ENCODE data around the gene SLC22A23. TPM values are rescaled to one million over a fixed set of nuclear protein-coding genes. Genes with fewer than 3 reads are reported as not detected.

The SLC22A23 gene
- total and polyA plus RNA-seq, 2 donors = 7.0 to 16.4 TPM

DNA sequence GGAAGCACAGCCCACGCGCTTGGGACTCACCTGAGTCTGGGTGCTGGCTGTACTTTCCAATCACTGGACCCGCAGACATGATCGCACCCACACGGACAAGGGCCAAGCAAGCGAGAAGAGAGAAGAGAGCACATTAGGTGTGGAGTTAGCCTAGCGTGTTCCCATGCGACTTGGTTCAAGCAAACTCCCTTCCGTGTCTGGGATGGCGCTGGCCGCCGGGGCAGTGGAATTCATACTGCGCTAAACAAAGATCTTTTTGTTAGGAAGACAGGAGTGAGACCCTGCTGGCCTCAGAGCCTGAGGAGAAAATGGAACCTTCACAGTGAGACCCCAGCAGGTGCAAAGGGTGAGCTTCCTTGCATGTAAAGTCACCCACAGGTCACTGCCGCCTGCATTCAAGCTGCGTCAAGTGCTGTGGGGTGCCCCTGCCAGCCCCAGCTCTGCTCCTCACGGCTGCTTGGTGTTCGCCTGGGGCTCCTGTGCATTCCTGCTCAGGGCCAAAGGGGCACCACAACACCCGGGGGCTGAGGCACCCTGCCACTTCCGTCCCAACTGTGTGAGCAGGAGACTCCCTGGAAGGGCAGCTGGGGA, 171.7 kb downstream of the SLC22A23 start:
- Histone ChIP-seq H3K4me1 (ENCODE audit: control insufficient read depth in 2 of 2, insufficient read depth in 2 of 2, low read length in 2 of 2) (no peaks in the 10 kb centered on the region), H3K27ac (ENCODE audit: low read depth in 1 of 2, low read length in 1 of 2) (peak overlapping the region in 1 of 2 donors; percentile 17), H3K9me3 (ENCODE audit: control insufficient read depth in 2 of 2, insufficient read depth in 1 of 2, low read length in 1 of 2) (no peaks in the 10 kb centered on the region), H3K4me3 (ENCODE audit: low read length in 2 of 2) (no peak overlapping the region), H3K27me3 (ENCODE audit: control insufficient read depth in 2 of 2, insufficient read depth in 1 of 2, low read length in 1 of 2) (no peaks in the 10 kb centered on the region), H3K36me3 (ENCODE audit: control insufficient read depth in 2 of 2, insufficient read depth in 2 of 2, low read length in 1 of 2) (peaks cover 0 to 11% of the 10 kb centered on the region in 2 donors)
- 95% methylated on average over 19 of the region's 19 CpGs for WGBS
- DNase-seq (ENCODE audit: low read depth in 6 of 9, low spot score in 9 of 9) = no peak

DNA sequence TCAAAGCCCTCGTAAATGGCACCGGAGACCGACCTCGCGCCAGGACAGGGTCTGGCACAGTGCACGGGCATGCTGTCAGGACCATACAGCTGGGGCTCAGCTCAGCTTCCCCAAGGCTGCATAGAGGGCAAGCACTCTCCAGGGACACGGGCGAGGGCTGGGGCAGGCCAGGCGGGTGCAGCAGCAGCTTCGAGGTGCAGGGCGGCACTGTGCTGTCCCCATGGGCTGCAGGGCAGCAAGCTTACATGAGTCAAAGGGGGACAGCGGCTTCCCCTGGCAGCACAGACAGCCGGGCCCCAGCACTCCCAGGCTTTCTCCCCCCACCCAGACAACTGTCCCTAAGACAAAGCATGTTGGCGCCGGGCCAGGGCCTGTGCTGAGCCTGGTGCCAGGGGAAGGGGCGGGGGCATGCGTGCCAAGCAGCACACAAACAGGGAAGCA, 172.4 kb downstream of the SLC22A23 start:
- WGBS = 97% methylated on average over 17 of the region's 17 CpGs
- H3K4me3 ChIP-seq (ENCODE audit: low read length in 2 of 2) = no peak overlapping the region
- no peak for DNase-seq (ENCODE audit: low read depth in 6 of 9, low spot score in 9 of 9)
- no peaks in the 10 kb centered on the region for H3K4me1 ChIP-seq (ENCODE audit: control insufficient read depth in 2 of 2, insufficient read depth in 2 of 2, low read length in 2 of 2)
- H3K36me3 ChIP-seq (ENCODE audit: control insufficient read depth in 2 of 2, insufficient read depth in 2 of 2, low read length in 1 of 2) = peaks cover 0 to 11% of the 10 kb centered on the region in 2 donors
- no peaks in the 10 kb centered on the region for H3K9me3 ChIP-seq (ENCODE audit: control insufficient read depth in 2 of 2, insufficient read depth in 1 of 2, low read length in 1 of 2)
- no peaks in the 10 kb centered on the region for H3K27me3 ChIP-seq (ENCODE audit: control insufficient read depth in 2 of 2, insufficient read depth in 1 of 2, low read length in 1 of 2)
- no peak overlapping the region for H3K27ac ChIP-seq (ENCODE audit: low read depth in 1 of 2, low read length in 1 of 2)

- no peak overlapping the region for H3K4me3 ChIP-seq (ENCODE audit: low read length in 2 of 2)
- no peaks in the 10 kb centered on the region for H3K27me3 ChIP-seq (ENCODE audit: control insufficient read depth in 2 of 2, insufficient read depth in 1 of 2, low read length in 1 of 2)
- no peaks in the 10 kb centered on the region for H3K4me1 ChIP-seq (ENCODE audit: control insufficient read depth in 2 of 2, insufficient read depth in 2 of 2, low read length in 2 of 2)
- H3K9me3 ChIP-seq (ENCODE audit: control insufficient read depth in 2 of 2, insufficient read depth in 1 of 2, low read length in 1 of 2) = no peaks in the 10 kb centered on the region
- H3K27ac ChIP-seq (ENCODE audit: low read depth in 1 of 2, low read length in 1 of 2) = no peak overlapping the region
- no peak for DNase-seq (ENCODE audit: low read depth in 6 of 9, low spot score in 9 of 9)
- peaks cover 0 to 11% of the 10 kb centered on the region in 2 donors for H3K36me3 ChIP-seq (ENCODE audit: control insufficient read depth in 2 of 2, insufficient read depth in 2 of 2, low read length in 1 of 2)
- 97% methylated on average over 23 of the region's 23 CpGs for WGBS
Measured at GRCh38 chr6:3283641-3284435, 173.0 kb downstream of the SLC22A23 start.

GRCh38 chr6:3283241-3283640, 173.6 kb downstream of the SLC22A23 start:
- Histone ChIP-seq H3K36me3 (ENCODE audit: control insufficient read depth in 2 of 2, insufficient read depth in 2 of 2, low read length in 1 of 2) (peaks cover 0 to 16% of the 10 kb centered on the region in 2 donors), H3K27ac (ENCODE audit: low read depth in 1 of 2, low read length in 1 of 2) (no peak overlapping the region)
- WGBS = 97% methylated on average over 10 of the region's 10 CpGs

GRCh38 chr6:3282476-3283236, 174.2 kb downstream of the SLC22A23 start:
- Histone ChIP-seq H3K4me1 (ENCODE audit: control insufficient read depth in 2 of 2, insufficient read depth in 2 of 2, low read length in 2 of 2) (no peaks in the 10 kb centered on the region), H3K4me3 (ENCODE audit: low read length in 2 of 2) (no peak overlapping the region), H3K9me3 (ENCODE audit: control insufficient read depth in 2 of 2, insufficient read depth in 1 of 2, low read length in 1 of 2) (no peaks in the 10 kb centered on the region), H3K27ac (ENCODE audit: low read depth in 1 of 2, low read length in 1 of 2) (no peak overlapping the region), H3K36me3 (ENCODE audit: control insufficient read depth in 2 of 2, insufficient read depth in 2 of 2, low read length in 1 of 2) (peaks cover 0 to 18% of the 10 kb centered on the region in 2 donors), H3K27me3 (ENCODE audit: control insufficient read depth in 2 of 2, insufficient read depth in 1 of 2, low read length in 1 of 2) (no peaks in the 10 kb centered on the region)
- DNase-seq (ENCODE audit: low read depth in 6 of 9, low spot score in 9 of 9) = no peak
- WGBS = 97% methylated on average over 20 of the region's 20 CpGs

More at GRCh38 chr6:3283241-3283640, 173.6 kb downstream of the SLC22A23 start:
- H3K4me1 ChIP-seq (ENCODE audit: control insufficient read depth in 2 of 2, insufficient read depth in 2 of 2, low read length in 2 of 2) = no peaks in the 10 kb centered on the region
- H3K27me3 ChIP-seq (ENCODE audit: control insufficient read depth in 2 of 2, insufficient read depth in 1 of 2, low read length in 1 of 2) = no peaks in the 10 kb centered on the region
- H3K4me3 ChIP-seq (ENCODE audit: low read length in 2 of 2) = no peak overlapping the region
- H3K9me3 ChIP-seq (ENCODE audit: control insufficient read depth in 2 of 2, insufficient read depth in 1 of 2, low read length in 1 of 2) = no peaks in the 10 kb centered on the region
- DNase-seq (ENCODE audit: low read depth in 6 of 9, low spot score in 9 of 9) = no peak

GRCh38 chr6:3281631-3282475, 175.0 kb downstream of the SLC22A23 start:
- WGBS = 95% methylated on average over 13 of the region's 13 CpGs
- no peak overlapping the region for H3K27ac ChIP-seq (ENCODE audit: low read depth in 1 of 2, low read length in 1 of 2)
- no peaks in the 10 kb centered on the region for H3K4me1 ChIP-seq (ENCODE audit: control insufficient read depth in 2 of 2, insufficient read depth in 2 of 2, low read length in 2 of 2)
- peaks cover 0 to 18% of the 10 kb centered on the region in 2 donors for H3K36me3 ChIP-seq (ENCODE audit: control insufficient read depth in 2 of 2, insufficient read depth in 2 of 2, low read length in 1 of 2)
- no peak overlapping the region for H3K4me3 ChIP-seq (ENCODE audit: low read length in 2 of 2)
- no peaks in the 10 kb centered on the region for H3K27me3 ChIP-seq (ENCODE audit: control insufficient read depth in 2 of 2, insufficient read depth in 1 of 2, low read length in 1 of 2)
- no peaks in the 10 kb centered on the region for H3K9me3 ChIP-seq (ENCODE audit: control insufficient read depth in 2 of 2, insufficient read depth in 1 of 2, low read length in 1 of 2)
- DNase-seq (ENCODE audit: low read depth in 6 of 9, low spot score in 9 of 9) = no peak

GRCh38 chr6:3280866-3281465, 175.9 kb downstream of the SLC22A23 start:
- H3K4me1 ChIP-seq (ENCODE audit: control insufficient read depth in 2 of 2, insufficient read depth in 2 of 2, low read length in 2 of 2) = no peaks in the 10 kb centered on the region
- peaks cover 0 to 18% of the 10 kb centered on the region in 2 donors for H3K36me3 ChIP-seq (ENCODE audit: control insufficient read depth in 2 of 2, insufficient read depth in 2 of 2, low read length in 1 of 2)
- no peak overlapping the region for H3K27ac ChIP-seq (ENCODE audit: low read depth in 1 of 2, low read length in 1 of 2)
- H3K27me3 ChIP-seq (ENCODE audit: control insufficient read depth in 2 of 2, insufficient read depth in 1 of 2, low read length in 1 of 2) = no peaks in the 10 kb centered on the region
- H3K4me3 ChIP-seq (ENCODE audit: low read length in 2 of 2) = no peak overlapping the region
- no peak for DNase-seq (ENCODE audit: low read depth in 6 of 9, low spot score in 9 of 9)
- no peaks in the 10 kb centered on the region for H3K9me3 ChIP-seq (ENCODE audit: control insufficient read depth in 2 of 2, insufficient read depth in 1 of 2, low read length in 1 of 2)
- 98% methylated on average over 14 of the region's 14 CpGs for WGBS

DNA sequence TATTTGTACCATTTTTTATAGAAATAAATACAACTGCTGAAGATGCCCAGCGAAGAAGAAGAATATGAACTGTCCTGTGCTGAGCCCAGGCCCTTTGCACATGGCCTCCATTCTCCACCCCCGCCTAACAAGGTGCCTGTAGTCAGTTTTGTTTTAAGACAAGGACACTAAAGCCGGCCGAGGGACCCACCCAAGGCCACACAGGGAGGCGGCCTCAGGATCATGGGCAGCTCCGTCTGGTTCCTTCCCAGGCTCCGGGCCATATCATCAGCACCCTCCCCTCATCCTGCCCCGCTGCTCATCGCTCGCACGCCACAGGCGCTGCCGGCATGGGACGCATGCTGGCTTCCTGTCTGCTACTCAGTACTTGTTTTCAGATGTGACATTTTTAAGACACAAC, 176.8 kb downstream of the SLC22A23 start:
- Histone ChIP-seq H3K4me3 (ENCODE audit: low read length in 2 of 2) (no peak overlapping the region), H3K27me3 (ENCODE audit: control insufficient read depth in 2 of 2, insufficient read depth in 1 of 2, low read length in 1 of 2) (no peaks in the 10 kb centered on the region), H3K9me3 (ENCODE audit: control insufficient read depth in 2 of 2, insufficient read depth in 1 of 2, low read length in 1 of 2) (no peaks in the 10 kb centered on the region), H3K27ac (ENCODE audit: low read depth in 1 of 2, low read length in 1 of 2) (no peak overlapping the region), H3K36me3 (ENCODE audit: control insufficient read depth in 2 of 2, insufficient read depth in 2 of 2, low read length in 1 of 2) (peaks cover 0 to 18% of the 10 kb centered on the region in 2 donors), H3K4me1 (ENCODE audit: control insufficient read depth in 2 of 2, insufficient read depth in 2 of 2, low read length in 2 of 2) (no peaks in the 10 kb centered on the region)
- 93% methylated on average over 14 of the region's 14 CpGs for WGBS
- no peak for DNase-seq (ENCODE audit: low read depth in 6 of 9, low spot score in 9 of 9)

Data from thymus (tissue), 11 donors.